GM23338 (cell line): ENCODE results near the gene SPINK2. TPM values are rescaled to one million over a fixed set of nuclear protein-coding genes. Genes with fewer than 3 reads are reported as not detected.

Experiments used
- ATAC-seq: fragments of 200-7000 bp; cut with Tn5 transposase; 3 replicates; pipeline ENCODE4 v1.9.1; 2020
- DNase-seq: peaks from one replicate; pipeline ENCODE4 v3.0.0-alpha.2; 2015; ENCODE audit warnings: low spot score
- H2AFZ ChIP-seq: fragments of 200-600 bp; sonication (generic); 2 replicates; pipeline ENCODE4 v1.8.0; 2016; ENCODE audit warnings: antibody characterized with exemption, mild to moderate bottlenecking, moderate library complexity
- H3F3A ChIP-seq: fragments of 200-600 bp; sonication (generic); replicated peaks from 2 replicates; pipeline ENCODE4 v1.8.0; 2017; ENCODE audit warnings: antibody characterized with exemption, mixed run types, low read depth
- H3K27ac ChIP-seq: fragments of 200-600 bp; sonication (generic); 2 replicates; pipeline ENCODE4 v1.6.1; 2016; ENCODE audit warnings: low read depth
- H3K27me3 ChIP-seq: fragments of 200-600 bp; sonication (generic); 2 replicates; pipeline ENCODE4 v1.8.0; 2016; ENCODE audit warnings: mild to moderate bottlenecking, mixed run types, moderate library complexity; ENCODE audit not compliant: insufficient read depth
- H3K36me3 ChIP-seq: fragments of 200-600 bp; sonication (generic); 2 replicates; pipeline ENCODE4 v1.8.0; 2016; ENCODE audit warnings: mild to moderate bottlenecking; ENCODE audit not compliant: insufficient read depth
- H3K4me1 ChIP-seq: fragments of 200-600 bp; sonication (generic); 2 replicates; pipeline ENCODE4 v1.8.0; 2016; ENCODE audit warnings: mild to moderate bottlenecking, moderate library complexity; ENCODE audit not compliant: insufficient read depth
- H3K4me2 ChIP-seq: fragments of 200-600 bp; sonication (generic); 2 replicates; pipeline ENCODE4 v1.7.1; 2017; ENCODE audit warnings: mixed run types
- H3K4me3 ChIP-seq: fragments of 200-600 bp; sonication (generic); 2 replicates; pipeline ENCODE4 v1.6.1; 2016; ENCODE audit warnings: mixed run types
- H3K79me2 ChIP-seq: fragments of 200-600 bp; sonication (generic); replicated peaks from 2 replicates; pipeline ENCODE4 v1.8.0; 2017; ENCODE audit warnings: mild to moderate bottlenecking; ENCODE audit not compliant: insufficient read depth
- H3K9me2 ChIP-seq: fragments of 200-600 bp; sonication (generic); 2 replicates; pipeline ENCODE4 v1.8.0; 2017; ENCODE audit not compliant: insufficient read depth
- H4K20me1 ChIP-seq: fragments of 200-600 bp; sonication (generic); replicated peaks from 2 replicates; pipeline ENCODE4 v1.8.0; 2017; ENCODE audit warnings: mild to moderate bottlenecking; ENCODE audit not compliant: insufficient read depth
- H3K27ac Mint-ChIP-seq: 2 replicates; pipeline ENCODE4 v1.8.0; 2020; ENCODE audit warnings: inconsistent platforms, mild to moderate bottlenecking, moderate library complexity, mixed read lengths
- H3K27me3 Mint-ChIP-seq: 3 replicates; pipeline ENCODE4 v1.8.0; 2022; ENCODE audit warnings: low read depth, mild to moderate bottlenecking, moderate library complexity, mixed read lengths, inconsistent platforms; ENCODE audit not compliant: insufficient read depth, poor library complexity
- H3K36me3 Mint-ChIP-seq: 3 replicates; pipeline ENCODE4 v1.8.0; 2021; ENCODE audit warnings: low read depth, mild to moderate bottlenecking, inconsistent platforms, moderate library complexity, mixed read lengths
- H3K4me1 Mint-ChIP-seq: 3 replicates; pipeline ENCODE4 v1.8.0; 2020; ENCODE audit warnings: mild to moderate bottlenecking, inconsistent platforms, mixed read lengths
- H3K4me3 Mint-ChIP-seq: 3 replicates; pipeline ENCODE4 v1.8.0; 2021; ENCODE audit warnings: moderate library complexity, mild to moderate bottlenecking, inconsistent platforms, mixed read lengths
- H3K9me3 Mint-ChIP-seq: 3 replicates; pipeline ENCODE4 v1.8.0; 2020; ENCODE audit warnings: moderate library complexity, mild to moderate bottlenecking, inconsistent platforms, mixed read lengths
- CREB1 ChIP-seq: fragments of 250-450 bp; sonication (Bioruptor Pico); IDR thresholded peaks from 2 replicates; pipeline ENCODE4 v1.5.0; 2020; ENCODE audit warnings: low read depth, mild to moderate bottlenecking, moderate library complexity
- CTCF ChIP-seq, 2 experiments: fragments of 200-600 bp in 1 of 2; sonication (generic) in 1 of 2; conservative IDR thresholded peaks; 2 replicates each; pipeline versions ENCODE4 v1.5.1 to v1.6.1; 2016 to 2017; ENCODE audit warnings: antibody characterized with exemption in 2 of 2, low read depth in 2 of 2, mild to moderate bottlenecking in 2 of 2, moderate library complexity in 1 of 2
- ETS1 ChIP-seq: IDR thresholded peaks from 2 replicates; pipeline ENCODE4 v1.6.1; 2016; ENCODE audit warnings: antibody characterized with exemption
- EZH2phosphoT487 ChIP-seq: fragments of 200-600 bp; sonication (generic); IDR thresholded peaks from one replicate; pipeline ENCODE4 v1.8.1; 2018; ENCODE audit warnings: antibody characterized with exemption; ENCODE audit not compliant: unreplicated experiment
- JUNB ChIP-seq: IDR thresholded peaks from one replicate; pipeline ENCODE4 v1.6.1; 2016; ENCODE audit warnings: antibody characterized with exemption; ENCODE audit not compliant: unreplicated experiment
- POLR2AphosphoS5 ChIP-seq: IDR thresholded peaks from 2 replicates; pipeline ENCODE4 v1.6.1; 2016; ENCODE audit warnings: antibody characterized with exemption, low read depth
- REST ChIP-seq: IDR thresholded peaks from one replicate; pipeline ENCODE4 v1.6.1; 2018; ENCODE audit warnings: antibody characterized with exemption; ENCODE audit not compliant: unreplicated experiment
- STAT1 ChIP-seq: IDR thresholded peaks from one replicate; pipeline ENCODE4 v1.6.1; 2016; ENCODE audit warnings: antibody characterized with exemption; ENCODE audit not compliant: unreplicated experiment
- long read RNA-seq: library from polyadenylated mRNA; unstranded; transcript quantifications from one replicate; pipeline ENCODE4 v2.0.0, GENCODE V29; 2020; ENCODE audit not compliant: unreplicated experiment
- polyA plus RNA-seq: library from polyadenylated mRNA; unstranded; fragments of >200 nt; fragmentation: Nextera tagmentation; extraction: Ambion mirVana; gene quantifications from 2 replicates; pipeline ENCODE4 v1.2.1, GENCODE V29; 2016
- total RNA-seq: library from RNA; depleted of rRNA; stranded (reverse); fragments of >200 nt; shearing (Covaris generic); gene quantifications from 2 replicates; pipeline ENCODE4 v1.2.3, GENCODE V29; 2014; rRNA removed

Gene SPINK2
- 0.73 TPM in 1 of 2 replicates, not detected in the other for total RNA-seq
- 4.3 and 6.4 TPM in 2 replicates for polyA plus RNA-seq
- long read RNA-seq, partial matches to known transcripts, result 0 of 3 reads
- long read RNA-seq, other reads (novel, unspliced or antisense), result 0 of 3 reads

GRCh38 chr4:56821381-56822243 lies at the start of gene SPINK2:
SPINK2 (minus strand) TSS chr4:56821701; CDS start chr4:56821662, 39 bp downstream.
- Histone ChIP-seq H3K27ac (no peak within 1 kb of the TSS), H2AFZ (peak within 1 kb of the TSS; percentile 98)
- peak; percentile 93 for DNase-seq

GRCh38 chr4:56870946-56871345 lies 49.4 kb upstream of the SPINK2 start:
- Histone ChIP-seq H3K79me2 (no peaks in the 10 kb centered on the region), H4K20me1 (no peaks in the 10 kb centered on the region), H3K9me2 (no peaks in the 10 kb centered on the region), H3K4me2 (peak overlapping the region; percentile 49; the same call in 1 of the 2 replicates), H3K36me3 (no peaks in the 10 kb centered on the region), H3K27me3 (no peaks in the 10 kb centered on the region), H3F3A (no peaks in the 10 kb centered on the region; the same call in 1 of the 2 replicates), H2AFZ (peak overlapping the region; percentile 80), H3K27ac (no peak overlapping the region), H3K4me3 (0 out of 2 replicates have a peak overlapping the region, but pooled peaks have one; percentile 9), H3K4me1 (peaks cover 18% of the 10 kb centered on the region)
- ATAC-seq (no peak), DNase-seq (peak; percentile 9)
- Mint-ChIP-seq H3K27ac (no peak overlapping the region), H3K4me1 (peaks cover 22% of the 10 kb centered on the region), H3K27me3 (no peaks in the 10 kb centered on the region), H3K36me3 (no peaks in the 10 kb centered on the region), H3K9me3 (no peaks in the 10 kb centered on the region), H3K4me3 (no peak overlapping the region)
- TF ChIP-seq STAT1, result no peak
- no peak for TF ChIP-seq ETS1
- TF ChIP-seq POLR2AphosphoS5, result no peak
- no peak for TF ChIP-seq CREB1 (CRISPR knock-in tag)
- no peak for TF ChIP-seq REST
- TF ChIP-seq EZH2phosphoT487, result no peak

More at GRCh38 chr4:56821381-56822243, at the start of gene SPINK2:
- H4K20me1 ChIP-seq, result no peaks in the 10 kb centered on the region
- Mint-ChIP-seq H3K4me1 (peaks cover 2% of the 10 kb centered on the region; the same call in 1 of the 3 replicates), H3K9me3 (no peaks in the 10 kb centered on the region; the same call in 2 of the 3 replicates), H3K4me3 (peak within 1 kb of the TSS; percentile 68), H3K27ac (no peak within 1 kb of the TSS), H3K36me3 (no peaks in the 10 kb centered on the region), H3K27me3 (peaks cover 24% of the 10 kb centered on the region)
- no peaks in the 10 kb centered on the region for H3K79me2 ChIP-seq
- H3F3A ChIP-seq, result no peaks in the 10 kb centered on the region
- no peaks in the 10 kb centered on the region for H3K36me3 ChIP-seq
- no peaks in the 10 kb centered on the region for H3K9me2 ChIP-seq
- peak within 1 kb of the TSS; percentile 82 for H3K4me2 ChIP-seq
- peak; percentile 98 for ATAC-seq
- H3K4me3 ChIP-seq, result peak within 1 kb of the TSS; percentile 67
- peaks cover 37% of the 10 kb centered on the region for H3K27me3 ChIP-seq
- TF ChIP-seq CTCF (conservative IDR thresholded peaks at IDR 0.05; ENCODE audit: low read depth in 2 of 2) (peak; percentile 11 to 47; a peak in 2 of 4 replicates), POLR2AphosphoS5 (peak; percentile 55), JUNB (no peak)
- peaks cover 4% of the 10 kb centered on the region; the same call in 1 of the 2 replicates for H3K4me1 ChIP-seq
